Calu3 (cell line): ENCODE measurements around the gene PAK6. TPM values are rescaled to one million over a fixed set of nuclear protein-coding genes. Genes with fewer than 3 reads are reported as not detected.

Experiments
- BruUV-seq: library from RNA; stranded (reverse); fragments of 400-500 nt; replicated peaks from 2 replicates; lab custom pipeline; 2021; lab: Mats Ljungman, UMichigan
- CTCF ChIA-PET: fragments of 300-600 bp; sonication (Branson Sonifier 250); formaldehyde crosslinking; loops from one replicate; lab custom pipeline; 2022; ENCODE audit warnings: antibody characterized with exemption; lab: Charles Lee
- DNase-seq: peaks from one replicate; pipeline ENCODE4 v3.0.0; 2022
- H3K27ac Mint-ChIP-seq: one replicate; pipeline ENCODE4 v1.8.0; 2022; ENCODE audit warnings: mixed read lengths; ENCODE audit not compliant: unreplicated experiment
- H3K27me3 Mint-ChIP-seq: one replicate; pipeline ENCODE4 v1.8.0; 2022; ENCODE audit warnings: mixed read lengths; ENCODE audit not compliant: unreplicated experiment
- H3K36me3 Mint-ChIP-seq: one replicate; pipeline ENCODE4 v1.8.0; 2022; ENCODE audit warnings: mild to moderate bottlenecking, moderate library complexity, mixed read lengths; ENCODE audit not compliant: insufficient read depth, unreplicated experiment
- H3K4me1 Mint-ChIP-seq: one replicate; pipeline ENCODE4 v1.8.0; 2022; ENCODE audit warnings: mild to moderate bottlenecking, low read depth, mixed read lengths; ENCODE audit not compliant: unreplicated experiment
- H3K4me3 Mint-ChIP-seq: one replicate; pipeline ENCODE4 v1.8.0; 2022; ENCODE audit warnings: mild to moderate bottlenecking, low read depth, moderate library complexity, mixed read lengths; ENCODE audit not compliant: unreplicated experiment
- H3K9me3 Mint-ChIP-seq: one replicate; pipeline ENCODE4 v1.8.0; 2022; ENCODE audit warnings: low read depth, mixed read lengths; ENCODE audit not compliant: unreplicated experiment
- CTCF ChIP-seq: fragments of 200-600 bp; IDR thresholded peaks from one replicate; pipeline ENCODE4 v1.8.0; 2022; ENCODE audit warnings: antibody characterized with exemption; ENCODE audit not compliant: unreplicated experiment
- intact Hi-C: fragments of 100-400 bp; cut with micrococcal nuclease; formaldehyde crosslinking; loops from one replicate; pipeline ENCODE4 v1.10.0; 2022; ENCODE audit not compliant: unreplicated experiment
- total RNA-seq: library from RNA; stranded (reverse); gene quantifications from 2 replicates; pipeline ENCODE4 v1.2.3, GENCODE V29; 2022

Gene PAK6
- total RNA-seq, 1 experiment from 2014 or later, result 7.1 TPM

GRCh38 chr15:40232625-40233070 is 6.2 kb upstream of the PAK6 start:
- Mint-ChIP-seq H3K4me3 (no peak overlapping the region), H3K27me3 (no peaks in the 10 kb centered on the region), H3K4me1 (no peaks in the 10 kb centered on the region), H3K36me3 (no peaks in the 10 kb centered on the region), H3K9me3 (no peaks in the 10 kb centered on the region), H3K27ac (no peak overlapping the region)
- CTCF ChIA-PET, result no interaction called here
- DNase-seq, result no peak
- no peak for TF ChIP-seq CTCF
- intact Hi-C loops, result no loop called here
- no TSS peak for BruUV-seq

GRCh38 chr15:40233727-40234577 is 4.9 kb upstream of the PAK6 start:
- peaks cover 4% of the 10 kb centered on the region for H3K36me3 Mint-ChIP-seq
- H3K4me3 Mint-ChIP-seq, result no peak overlapping the region
- H3K9me3 Mint-ChIP-seq, result no peaks in the 10 kb centered on the region
- H3K27me3 Mint-ChIP-seq, result no peaks in the 10 kb centered on the region
- no TSS peak for BruUV-seq
- CTCF ChIA-PET, result no interaction called here
- intact Hi-C loops, result no loop called here
- no peak for DNase-seq
- no peak overlapping the region for H3K27ac Mint-ChIP-seq
- peaks cover 8% of the 10 kb centered on the region for H3K4me1 Mint-ChIP-seq
- no peak for TF ChIP-seq CTCF

- no peak for TF ChIP-seq CTCF
- Mint-ChIP-seq H3K27ac (no peak overlapping the region), H3K27me3 (no peaks in the 10 kb centered on the region), H3K4me3 (no peak overlapping the region), H3K4me1 (peaks cover 15% of the 10 kb centered on the region), H3K9me3 (no peaks in the 10 kb centered on the region), H3K36me3 (peaks cover 4% of the 10 kb centered on the region)
- intact Hi-C loops, result no loop called here
- CTCF ChIA-PET, result no interaction called here
- no TSS peak for BruUV-seq
- DNase-seq, result no peak
These were observed 4.1 kb upstream of the PAK6 start for GRCh38 chr15:40234783-40235182.

GRCh38 chr15:40235201-40235885 is 3.5 kb upstream of the PAK6 start:
- TF ChIP-seq CTCF, result no peak
- Mint-ChIP-seq H3K4me1 (peaks cover 16% of the 10 kb centered on the region), H3K9me3 (no peaks in the 10 kb centered on the region), H3K27me3 (no peaks in the 10 kb centered on the region), H3K4me3 (no peak overlapping the region), H3K27ac (no peak overlapping the region), H3K36me3 (peaks cover 4% of the 10 kb centered on the region)
- BruUV-seq, result no TSS peak
- CTCF ChIA-PET, result no interaction called here
- DNase-seq, result no peak
- intact Hi-C loops, result no loop called here
